GM18873 (cell line): ENCODE measurements around the gene CXCR3.
"Not testable (repeated sequence)": the region's sequence is repeated elsewhere in the genome, so short reads cannot be mapped to it uniquely, and the experiment has no call there.

ENCODE experiments used
- ATAC-seq: cut with Tn5 transposase; IDR thresholded peaks from one replicate; pipeline ENCODE4 v1.9.1; 2021; ENCODE audit warnings: mild to moderate bottlenecking, moderate library complexity, moderate number of reproducible peaks; ENCODE audit not compliant: unreplicated experiment, low FRiP score

CXCR3 gene

DNA sequence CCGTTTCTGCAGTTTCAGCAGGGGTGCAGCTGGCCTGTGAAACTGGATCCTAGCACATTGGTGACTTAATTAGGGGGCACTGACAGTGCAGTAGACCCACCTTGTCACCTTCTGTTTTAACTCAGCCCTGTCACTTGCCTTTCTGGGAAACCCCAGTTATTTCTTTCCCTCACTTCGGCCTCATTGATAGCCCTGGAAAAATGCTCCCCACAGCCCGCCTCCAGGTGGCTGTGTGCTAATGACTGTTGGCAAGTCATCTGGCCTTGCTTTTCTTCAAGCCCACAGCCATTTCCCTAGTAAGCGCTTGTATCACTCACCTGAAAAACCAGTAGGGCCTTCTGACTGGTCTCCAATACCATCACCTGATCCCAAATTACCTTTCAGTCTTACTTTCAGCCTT is 3.3 kb downstream of the CXCR3 start:
- no peak for ATAC-seq

DNA sequence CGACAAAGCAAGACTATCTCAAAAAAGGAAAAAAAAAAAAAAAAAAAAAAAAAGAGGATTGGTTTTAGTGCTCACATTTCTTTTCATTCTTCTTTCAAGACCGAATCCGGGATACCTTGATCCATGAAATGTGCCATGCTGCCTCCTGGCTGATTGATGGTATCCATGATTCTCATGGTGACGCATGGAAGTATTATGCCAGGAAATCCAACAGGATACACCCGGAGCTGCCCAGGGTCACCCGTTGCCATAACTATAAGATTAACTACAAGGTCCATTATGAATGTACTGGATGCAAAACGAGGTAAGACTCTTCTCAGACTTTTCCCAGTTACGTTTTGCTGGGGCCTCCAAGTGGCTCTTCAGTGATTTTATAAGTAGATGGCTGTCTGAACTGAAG is 6.1 kb downstream of the CXCR3 start:
- no peak for ATAC-seq

DNA sequence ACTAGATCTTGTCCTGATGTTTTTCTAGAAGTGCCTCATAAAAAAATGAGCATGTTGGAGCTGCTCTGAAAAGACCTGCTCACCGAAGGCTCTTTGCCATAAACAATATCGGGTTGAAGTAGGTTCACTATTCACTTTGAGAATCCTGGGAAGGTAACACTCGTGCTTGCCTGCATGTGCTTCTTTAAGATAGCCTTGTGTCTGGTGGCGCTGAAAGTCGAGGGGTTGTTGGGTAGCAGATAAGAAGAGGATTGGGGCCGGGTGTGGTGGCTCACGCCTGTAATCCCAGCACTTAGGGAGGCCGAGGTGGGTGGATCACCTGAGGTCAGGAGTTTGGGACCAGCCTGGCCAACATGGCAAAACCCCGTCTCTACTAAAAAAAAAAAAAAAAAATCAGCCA is 6.6 kb downstream of the CXCR3 start:
- not testable (repeated sequence) for ATAC-seq

DNA sequence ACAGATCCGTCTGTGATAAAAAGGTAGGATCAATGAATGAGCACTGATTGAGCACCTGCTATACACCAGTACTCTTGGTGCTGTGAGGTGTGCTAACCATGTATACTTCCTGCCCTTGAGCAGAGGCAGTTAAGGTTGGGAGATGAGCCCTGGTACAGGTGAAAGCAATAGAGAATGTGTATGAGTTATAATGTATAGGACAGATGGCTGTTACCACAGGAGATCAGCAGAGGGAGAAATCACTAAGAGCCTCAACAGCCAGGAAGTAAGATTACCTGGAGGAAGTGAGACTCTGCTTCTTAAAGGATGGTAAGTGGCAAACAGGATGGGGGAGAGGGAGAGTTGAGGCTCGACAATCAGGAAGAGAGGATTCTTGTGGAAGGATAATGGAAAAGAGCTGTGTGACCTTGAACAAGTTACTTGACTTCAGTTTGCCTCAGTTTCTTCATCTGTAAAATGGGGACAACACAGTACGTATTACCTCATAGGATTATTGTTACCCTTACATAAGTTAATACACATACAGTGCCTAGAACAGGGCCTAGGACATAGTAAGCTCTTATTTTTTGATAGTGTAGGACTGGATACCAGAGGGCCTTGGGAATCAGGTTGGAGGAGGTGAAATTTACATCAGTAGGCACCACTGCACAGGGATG is 9.1 kb downstream of the CXCR3 start:
- ATAC-seq, result no peak

DNA sequence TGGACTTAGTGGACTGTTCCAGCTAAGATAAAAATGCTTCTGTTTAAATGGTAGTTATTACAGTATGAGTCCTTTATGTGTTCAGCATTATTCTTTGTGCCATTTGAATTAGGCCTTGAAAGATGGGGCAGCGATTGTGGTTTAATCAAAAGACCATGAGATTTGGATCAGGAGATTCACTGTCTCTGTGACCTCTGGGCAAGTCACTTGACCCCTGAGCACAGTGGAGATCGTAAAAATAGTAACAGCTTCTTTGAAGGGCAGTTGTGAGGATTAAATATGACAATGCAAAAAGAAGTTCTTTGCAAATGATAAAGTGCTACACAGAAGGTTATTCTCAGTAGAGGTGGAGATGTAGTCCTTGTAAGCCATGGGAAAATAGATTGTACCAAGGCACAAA is 10.8 kb downstream of the CXCR3 start:
- no peak for ATAC-seq

DNA sequence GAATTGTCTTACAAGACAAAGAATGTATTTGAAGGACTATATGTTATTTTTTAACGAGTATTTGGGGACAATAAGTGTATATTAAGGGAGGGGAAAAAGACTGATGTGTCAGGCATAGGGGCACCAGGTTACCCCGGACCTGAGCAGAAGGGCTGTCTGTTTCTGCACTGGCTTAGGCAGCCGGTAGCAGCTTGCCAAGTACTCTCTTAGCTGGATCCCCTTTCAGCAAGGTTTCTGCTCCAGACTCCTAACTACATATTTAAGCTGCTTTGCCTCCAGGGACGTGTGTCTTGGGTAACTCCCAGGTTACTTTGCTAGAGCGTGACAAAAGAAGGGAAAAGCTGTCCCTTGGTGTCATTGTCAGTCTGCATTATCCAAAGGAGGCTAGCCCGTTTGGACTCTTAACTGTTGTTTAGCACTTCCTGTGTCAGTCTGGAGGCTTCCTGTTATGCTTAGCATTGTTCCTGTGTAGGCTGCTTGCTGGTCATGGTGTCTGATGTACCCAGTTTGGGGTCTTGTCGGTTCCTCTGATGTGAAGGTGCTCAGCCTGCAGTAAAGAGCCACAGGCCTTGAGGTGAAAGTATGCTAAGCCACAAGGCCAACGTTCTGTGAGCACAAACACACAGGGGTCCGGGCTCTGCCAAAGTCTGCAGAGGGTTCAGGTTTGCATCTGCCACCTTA is 11.6 kb downstream of the CXCR3 start:
- no peak for ATAC-seq

DNA sequence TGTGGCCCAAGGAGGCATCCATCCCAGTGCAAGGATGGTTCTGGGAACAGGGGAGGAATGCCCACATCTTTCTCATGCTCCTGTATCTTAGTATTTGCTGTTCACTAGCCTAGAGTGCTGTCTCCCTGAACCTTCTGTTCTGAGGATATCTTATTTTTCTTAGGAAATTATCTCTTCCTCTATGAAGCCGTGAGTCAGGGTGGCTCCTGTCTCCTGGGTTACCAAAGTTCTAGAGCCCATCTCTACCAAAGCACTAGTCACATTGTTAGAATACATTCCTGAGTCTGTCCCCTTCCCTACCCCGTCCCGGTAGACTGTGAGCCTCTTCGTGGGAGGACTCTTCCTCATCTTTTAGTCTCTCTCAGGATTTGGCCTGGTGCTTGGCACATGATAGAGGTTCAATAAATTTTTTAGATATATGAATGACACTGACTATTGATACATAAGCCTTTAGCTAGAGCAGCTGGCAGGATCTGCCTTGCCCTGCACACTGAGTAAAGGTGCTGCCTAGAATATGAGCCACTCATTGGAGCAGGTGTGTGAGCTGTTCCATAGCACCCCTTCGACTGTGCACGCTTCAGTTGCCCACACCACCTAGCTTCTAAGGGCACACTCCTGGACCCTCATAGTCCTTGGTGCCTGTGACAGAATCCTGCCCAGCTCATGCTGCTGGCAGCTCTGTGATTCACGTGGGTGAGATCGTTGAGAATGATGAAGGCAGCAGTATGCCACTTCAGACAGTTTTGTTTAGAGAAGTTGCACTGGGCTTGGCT is 13.3 kb downstream of the CXCR3 start:
- ATAC-seq, result no peak

DNA sequence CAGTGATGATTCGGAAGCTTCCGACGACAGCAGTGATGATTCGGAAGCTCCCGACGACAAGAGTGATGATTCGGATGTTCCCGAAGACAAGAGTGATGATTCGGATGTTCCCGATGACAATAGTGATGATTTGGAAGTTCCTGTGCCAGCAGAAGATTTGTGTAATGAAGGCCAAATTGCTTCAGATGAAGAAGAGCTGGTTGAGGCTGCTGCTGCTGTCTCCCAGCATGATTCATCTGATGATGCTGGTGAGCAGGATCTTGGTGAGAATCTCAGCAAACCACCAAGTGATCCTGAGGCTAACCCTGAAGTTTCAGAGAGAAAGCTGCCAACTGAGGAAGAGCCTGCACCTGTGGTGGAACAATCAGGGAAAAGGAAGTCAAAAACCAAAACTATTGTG is 14.2 kb downstream of the CXCR3 start:
- ATAC-seq, result no peak

DNA sequence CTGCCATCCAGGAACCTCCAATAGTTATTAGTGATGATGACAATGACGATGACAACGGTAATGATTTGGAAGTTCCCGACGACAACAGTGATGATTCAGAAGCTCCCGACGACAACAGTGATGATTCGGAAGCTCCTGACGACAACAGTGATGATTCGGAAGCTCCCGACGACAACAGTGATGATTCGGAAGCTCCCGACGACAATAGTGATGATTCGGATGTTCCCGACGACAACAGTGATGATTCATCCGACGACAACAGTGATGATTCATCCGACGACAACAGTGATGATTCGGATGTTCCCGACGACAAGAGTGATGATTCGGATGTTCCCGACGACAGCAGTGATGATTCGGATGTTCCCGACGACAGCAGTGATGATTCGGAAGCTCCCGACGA is 14.7 kb downstream of the CXCR3 start:
- no peak for ATAC-seq

DNA sequence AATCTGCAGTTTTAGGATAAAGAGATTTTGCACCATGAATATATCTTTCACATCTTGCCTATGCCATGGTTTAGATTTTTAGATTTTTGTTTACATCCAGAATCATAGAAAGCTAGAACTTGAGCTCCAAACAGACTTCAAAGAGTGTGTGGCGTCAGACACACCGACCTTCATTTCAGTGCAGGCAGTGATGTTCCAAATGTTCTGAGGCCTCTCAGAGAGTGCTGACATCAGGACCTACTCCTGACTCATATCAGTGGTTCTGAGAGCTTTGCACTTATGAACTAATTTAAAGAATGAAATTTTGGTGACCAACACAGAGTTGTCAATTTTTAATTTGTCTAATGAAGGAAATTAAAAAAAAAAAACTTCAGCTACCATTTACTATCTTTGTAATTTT is 18.3 kb downstream of the CXCR3 start:
- no peak for ATAC-seq

DNA sequence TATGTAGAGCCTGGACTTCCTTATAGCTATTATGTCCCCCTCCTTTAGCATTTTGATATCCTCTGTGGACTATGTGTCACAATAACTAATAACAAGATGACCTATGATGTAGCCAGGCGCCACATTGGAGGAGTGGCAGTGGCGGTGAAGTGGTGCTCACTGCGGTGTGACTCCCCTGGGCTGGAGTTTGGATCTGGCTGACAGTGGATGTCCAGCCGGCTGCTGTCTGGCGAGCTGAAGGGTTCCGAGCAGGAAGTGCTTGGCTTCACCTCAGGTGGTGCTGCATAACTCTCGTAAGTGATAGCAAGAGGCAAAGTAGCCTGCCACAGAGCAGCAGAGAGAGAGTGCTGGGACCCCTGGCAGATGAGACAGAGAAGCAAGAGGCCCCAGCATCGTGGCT is 25.1 kb downstream of the CXCR3 start:
- not testable (repeated sequence) for ATAC-seq

DNA sequence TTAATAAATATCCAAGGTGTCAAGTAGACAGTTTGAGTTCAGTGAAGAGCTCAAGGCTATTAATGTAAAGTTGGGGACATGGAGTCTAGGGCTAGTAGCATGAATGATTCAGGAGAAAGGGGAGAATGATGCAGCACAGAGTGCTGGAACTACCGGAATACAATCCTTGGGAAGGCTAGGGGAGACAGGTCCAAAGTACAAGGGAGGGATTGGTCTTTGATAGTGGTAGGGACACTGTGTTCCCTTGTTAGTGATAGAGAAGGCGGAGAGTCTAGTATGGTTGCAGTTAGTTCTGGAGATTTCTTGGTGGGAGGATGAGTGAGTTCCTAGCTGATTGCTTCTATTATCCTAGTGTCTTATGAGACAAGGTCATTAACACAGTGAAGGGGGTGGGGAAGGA is 31.4 kb downstream of the CXCR3 start:
- no peak for ATAC-seq

DNA sequence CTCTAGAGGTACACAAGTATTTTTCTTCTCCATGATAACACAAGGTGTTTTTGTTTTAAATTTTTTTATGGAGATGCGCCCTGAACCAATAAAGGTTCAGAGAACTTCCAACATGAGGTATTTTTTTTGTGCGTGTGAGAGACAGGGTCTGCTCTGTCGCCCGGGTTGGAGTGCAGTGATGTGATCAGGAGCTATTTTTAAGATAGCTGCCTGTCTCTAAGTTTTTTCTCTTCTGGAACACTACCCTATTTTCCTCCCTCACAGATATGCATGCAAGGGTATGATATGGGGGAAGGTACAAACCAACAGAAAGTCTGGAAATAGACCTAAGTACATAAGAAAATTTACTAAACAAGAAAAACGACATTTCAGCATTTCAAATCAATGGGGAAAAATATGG is 37.1 kb downstream of the CXCR3 start:
- no peak for ATAC-seq

DNA sequence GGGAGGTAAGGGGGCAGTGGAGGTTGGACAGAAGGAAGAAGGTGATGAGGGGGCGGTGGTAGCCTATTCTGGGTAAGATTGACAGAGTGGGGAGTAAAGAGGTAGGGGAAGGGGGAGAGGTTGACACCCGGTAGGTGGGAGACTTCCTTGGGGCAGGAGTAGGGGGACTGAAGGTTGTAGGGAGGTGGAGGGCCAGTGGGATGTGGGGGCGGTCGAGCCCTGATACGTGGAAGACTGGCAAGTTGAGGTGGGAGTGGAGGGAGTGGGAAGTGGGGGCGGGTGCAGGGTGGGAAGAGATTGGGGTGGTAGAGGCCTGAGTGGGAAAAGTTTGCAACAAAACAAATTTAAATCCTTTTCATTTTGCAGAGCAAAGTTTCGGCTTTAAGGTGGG is 38.3 kb downstream of the CXCR3 start:
- ATAC-seq, result no peak

DNA sequence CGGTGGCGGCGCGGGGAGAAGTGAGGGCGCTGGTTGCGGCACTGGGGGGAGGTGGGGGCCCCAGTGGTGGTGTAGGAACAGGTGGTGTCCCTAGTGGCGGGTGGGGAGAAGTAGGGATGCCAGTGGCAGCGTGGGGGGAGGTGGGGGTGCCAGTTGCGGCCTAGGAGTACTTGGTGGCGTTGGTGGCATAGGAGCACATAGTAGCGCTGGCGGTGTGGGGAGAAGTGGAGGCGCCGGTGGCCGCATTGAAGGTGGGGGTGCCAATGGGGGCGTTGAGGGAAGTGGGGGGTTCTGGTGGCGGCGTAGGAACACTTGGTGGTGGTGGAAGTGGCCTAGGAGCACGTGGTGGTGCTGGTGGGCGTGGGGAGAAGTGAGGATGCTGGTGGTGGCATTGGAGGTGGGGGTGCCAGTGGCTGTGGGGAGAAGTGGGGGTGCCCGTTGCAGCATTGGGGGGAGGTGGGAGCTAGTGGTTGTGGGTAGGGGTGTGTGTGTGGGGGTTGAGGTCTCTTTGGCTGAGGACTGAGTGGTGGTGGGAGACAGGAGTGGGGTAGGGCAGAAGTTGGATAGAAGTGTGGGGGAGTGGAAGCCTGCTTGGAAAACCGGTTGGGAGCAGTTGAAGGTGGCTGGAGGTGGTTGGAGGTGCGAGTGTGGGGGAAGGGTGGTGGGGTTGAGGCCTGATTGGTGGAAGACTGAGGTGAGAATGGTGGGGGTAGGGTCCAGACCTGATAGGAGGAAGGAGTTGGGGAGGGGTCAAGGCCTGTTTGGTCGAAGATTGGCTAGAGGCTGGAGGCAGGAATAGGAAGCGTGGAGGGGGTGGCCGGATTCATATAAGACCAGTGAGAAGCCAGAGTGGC is 38.9 kb downstream of the CXCR3 start:
- ATAC-seq, result no peak

DNA sequence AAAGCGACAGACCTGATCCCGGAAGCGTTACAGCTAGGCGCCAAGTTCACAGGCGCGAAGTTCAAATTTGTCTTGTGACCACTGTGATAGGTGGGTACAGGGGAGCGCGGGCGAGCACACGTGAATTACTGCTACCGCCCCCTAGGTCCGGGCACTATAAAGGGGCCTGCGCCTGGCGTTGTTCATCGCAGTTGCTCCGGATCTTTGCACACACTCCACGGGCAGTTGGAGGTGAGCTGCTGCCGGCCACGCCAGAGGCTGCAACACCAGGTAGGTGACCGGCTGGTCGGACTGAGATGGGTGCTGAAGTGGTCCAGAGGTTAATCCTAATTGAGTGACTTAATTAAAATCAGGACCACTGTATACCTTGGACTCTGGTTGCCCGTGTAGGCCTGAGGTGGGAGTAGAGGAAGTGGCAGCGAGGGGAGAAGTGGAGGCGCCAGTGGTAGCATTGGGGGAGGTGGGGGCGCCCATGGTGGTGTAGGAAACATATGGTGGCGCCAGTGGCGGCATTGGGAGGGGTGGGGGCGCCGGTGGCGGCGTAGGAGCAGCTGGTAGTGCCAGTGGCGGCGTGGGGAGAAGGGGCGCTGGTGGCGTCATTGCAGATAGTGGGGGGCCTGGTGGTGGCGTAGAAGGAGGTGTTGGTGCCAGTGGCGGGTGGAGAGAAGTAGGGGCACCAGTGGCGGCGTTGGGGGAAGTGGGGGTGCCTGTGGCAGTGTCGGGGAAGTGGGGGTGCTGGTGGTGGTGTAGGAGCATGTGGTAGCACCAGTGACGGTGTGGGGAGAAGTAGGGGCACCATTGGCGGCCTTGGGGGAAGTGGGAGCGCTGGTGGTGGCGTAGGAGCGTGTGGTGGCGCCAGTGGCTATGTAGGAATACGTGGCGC is 39.8 kb downstream of the CXCR3 start, which contains the start of gene GCNA:
TSS of gene GCNA (plus strand) at position 185 of the 883 bp plus-strand sequence. CDS start 2,385 bp downstream, outside the sequence.
- no peak for ATAC-seq

DNA sequence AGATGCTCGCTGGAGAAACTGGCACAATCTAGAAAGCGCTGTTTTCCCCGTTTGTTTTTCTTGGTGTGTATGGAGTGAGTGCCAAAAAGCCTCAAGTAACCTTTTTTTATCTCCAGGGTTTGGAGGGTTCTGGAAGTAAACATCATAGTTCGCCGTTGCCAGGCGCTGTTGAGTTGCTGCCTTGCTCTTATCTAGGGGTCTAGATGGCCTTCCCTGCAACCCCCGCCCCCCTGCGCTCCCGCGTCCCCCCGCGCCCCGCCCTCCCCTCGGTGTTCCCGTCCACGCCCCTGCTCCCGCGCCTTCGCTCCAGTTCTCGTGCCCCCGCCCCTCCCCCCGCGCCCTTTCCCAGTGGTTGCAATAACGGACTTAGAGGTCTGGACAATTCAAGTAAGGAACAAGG is 40.6 kb downstream of the CXCR3 start:
- no peak for ATAC-seq

DNA sequence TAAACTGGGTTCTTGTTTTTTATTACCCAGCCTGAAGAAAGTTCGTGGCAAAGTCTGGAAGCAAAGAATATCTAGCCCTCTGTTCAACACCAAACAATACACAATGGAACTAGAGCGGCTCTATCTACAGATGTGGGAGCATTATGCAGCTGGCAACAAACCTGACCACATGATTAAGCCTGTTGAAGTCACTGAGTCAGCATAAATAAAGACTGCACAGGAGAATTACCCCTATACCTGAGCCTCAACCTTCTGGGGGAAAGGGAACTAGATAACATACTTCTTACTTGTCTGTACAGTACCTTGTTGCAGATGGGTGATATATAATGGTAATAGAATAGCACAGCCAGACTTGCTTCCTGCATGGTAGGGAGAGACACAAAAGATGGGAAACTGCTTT is 44.7 kb downstream of the CXCR3 start:
- ATAC-seq, result no peak

DNA sequence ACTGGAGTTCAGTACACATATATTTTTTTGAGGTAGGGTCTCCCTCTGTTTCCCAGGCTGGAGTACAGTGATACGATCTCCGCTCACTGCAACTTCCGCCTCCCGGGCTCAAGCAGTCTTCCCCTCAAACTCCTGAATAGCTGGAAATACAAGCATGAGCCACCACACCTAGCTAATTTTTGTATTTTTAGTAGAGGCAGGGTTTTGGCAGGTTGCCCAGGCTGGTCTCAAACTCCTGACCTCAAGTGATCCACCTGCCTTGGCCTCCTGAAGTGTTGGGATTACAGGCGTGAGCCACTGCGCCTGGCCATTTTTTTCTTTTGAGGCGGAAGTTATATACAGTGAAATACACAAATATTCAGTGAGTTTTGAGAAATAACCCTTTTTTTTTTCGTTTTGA is 46.9 kb downstream of the CXCR3 start:
- not testable (repeated sequence) for ATAC-seq
